Measurements from ENCODE around the gene KHSRP. TPM values are rescaled to one million over a fixed set of nuclear protein-coding genes. Genes with fewer than 3 reads are reported as not detected.

Gene KHSRP
- total and polyA plus RNA-seq, 2 donors (not counting 1 experiment from before 2014, with no cell fraction given) = 79.6 to 205 TPM

DNA sequence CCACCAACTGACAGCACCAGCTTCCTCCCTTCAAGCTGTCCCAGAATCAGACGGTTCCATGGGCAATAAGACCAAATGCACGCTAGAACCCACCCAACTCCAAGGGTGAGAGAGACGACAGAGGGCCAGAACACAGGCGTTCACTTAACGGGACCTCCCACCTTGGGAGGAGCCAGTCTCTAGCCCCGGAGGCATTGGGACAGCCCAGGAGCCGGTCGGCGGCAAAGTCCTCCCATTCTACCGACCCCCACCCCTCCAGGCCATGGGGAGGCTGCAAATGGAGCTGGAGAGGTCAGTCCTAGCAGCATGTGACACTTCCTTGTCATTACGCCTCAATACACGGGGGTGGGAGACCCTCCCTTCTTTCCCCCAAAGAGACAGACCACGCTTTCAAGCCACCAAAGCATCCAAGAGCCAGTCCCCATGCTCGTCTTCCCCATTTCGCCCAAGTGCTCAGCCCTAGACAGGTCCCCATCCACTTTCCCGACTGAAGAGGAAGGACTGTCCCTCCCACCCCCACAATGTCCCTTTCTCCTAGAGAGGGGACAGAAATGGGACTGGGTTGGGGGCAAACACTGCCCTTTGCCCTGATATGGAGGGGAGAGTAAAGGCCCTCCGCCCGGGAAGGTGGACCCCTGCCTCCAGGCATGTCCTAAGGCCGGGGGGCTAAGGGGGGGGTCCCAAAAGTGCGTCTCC, 964 bp downstream of the KHSRP start:
- Histone ChIP-seq H3K79me2 (ENCODE audit: control insufficient read depth, insufficient read depth, low read length) (peaks cover 42% of the 10 kb centered on the region), H3K9me3 (ENCODE audit: control extremely low read depth in 1 of 3, control insufficient read depth in 2 of 3, insufficient read depth in 1 of 3, low read length in 2 of 3) (peaks cover 0 to 13% (median 0%) of the 10 kb centered on the region in 3 donors), H3K4me1 (ENCODE audit: control insufficient read depth in 2 of 2, insufficient read depth in 2 of 2, low read length in 2 of 2) (peaks cover 26 to 31% of the 10 kb centered on the region in 2 donors), H3K4me3 (ENCODE audit: control extremely low read depth in 1 of 5, extremely low read depth in 1 of 5, insufficient read depth in 1 of 5, low read depth in 2 of 5, low read length in 4 of 5) (peak overlapping the region; percentile 62 to 67 (median 66)), H3K9ac (ENCODE audit: low read length) (peak overlapping the region; percentile 84), H3K36me3 (replicated peaks in 1 of 2; ENCODE audit: control extremely low read depth in 1 of 2, control insufficient read depth in 1 of 2, extremely low read depth in 1 of 2, insufficient read depth in 2 of 2, low read length in 1 of 2) (peaks cover 0 to 39% of the 10 kb centered on the region in 2 experiments), H3K27ac (ENCODE audit: low read length in 2 of 2) (peak overlapping the region in 1 of 2 donors; percentile 75), H4K20me1 (ENCODE audit: control insufficient read depth, insufficient read depth, low read length, poor library complexity, severe bottlenecking) (peaks cover 55% of the 10 kb centered on the region), H3K27me3 (replicated peaks in 1 of 4; ENCODE audit: control extremely low read depth in 1 of 4, control insufficient read depth in 3 of 4, insufficient read depth in 4 of 4, low read length in 3 of 4) (no peaks in the 10 kb centered on the region), H3K4me2 (replicated peaks; ENCODE audit: low read depth, low read length, poor library complexity, severe bottlenecking) (peak overlapping the region; percentile 98), H2AFZ (ENCODE audit: insufficient read depth, low read depth, low read length, poor library complexity, severe bottlenecking) (no peak overlapping the region)
- Mint-ChIP-seq H3K27ac (peak overlapping the region; percentile 76), H3K9me3 (ENCODE audit: insufficient read depth) (no peaks in the 10 kb centered on the region), H3K4me3 (peak overlapping the region; percentile 90), H3K27me3 (no peaks in the 10 kb centered on the region), H3K4me1 (peaks cover 35% of the 10 kb centered on the region)
- ChIA-PET CTCF (no interaction called here), POLR2A (interaction anchor here (2.9 kb wide), 1 partner anchor 51 kb away, joined by 12 read pairs; the partner anchor contains the start of gene ALKBH7)
- intact Hi-C loops (cut with micrococcal nuclease) = loop anchor here (2.0 kb wide), 2 partner anchors 79 to 313 kb away; partner anchors contain the start of genes RFX2 and TUBB4A
- WGBS (ENCODE audit: insufficient coverage) = 2% methylated on average over 17 of the region's 20 CpGs
- DNase-seq (peak; percentile 55), ATAC-seq (ENCODE audit: low read depth) (no peak)
- TF ChIP-seq, protein P1, sequence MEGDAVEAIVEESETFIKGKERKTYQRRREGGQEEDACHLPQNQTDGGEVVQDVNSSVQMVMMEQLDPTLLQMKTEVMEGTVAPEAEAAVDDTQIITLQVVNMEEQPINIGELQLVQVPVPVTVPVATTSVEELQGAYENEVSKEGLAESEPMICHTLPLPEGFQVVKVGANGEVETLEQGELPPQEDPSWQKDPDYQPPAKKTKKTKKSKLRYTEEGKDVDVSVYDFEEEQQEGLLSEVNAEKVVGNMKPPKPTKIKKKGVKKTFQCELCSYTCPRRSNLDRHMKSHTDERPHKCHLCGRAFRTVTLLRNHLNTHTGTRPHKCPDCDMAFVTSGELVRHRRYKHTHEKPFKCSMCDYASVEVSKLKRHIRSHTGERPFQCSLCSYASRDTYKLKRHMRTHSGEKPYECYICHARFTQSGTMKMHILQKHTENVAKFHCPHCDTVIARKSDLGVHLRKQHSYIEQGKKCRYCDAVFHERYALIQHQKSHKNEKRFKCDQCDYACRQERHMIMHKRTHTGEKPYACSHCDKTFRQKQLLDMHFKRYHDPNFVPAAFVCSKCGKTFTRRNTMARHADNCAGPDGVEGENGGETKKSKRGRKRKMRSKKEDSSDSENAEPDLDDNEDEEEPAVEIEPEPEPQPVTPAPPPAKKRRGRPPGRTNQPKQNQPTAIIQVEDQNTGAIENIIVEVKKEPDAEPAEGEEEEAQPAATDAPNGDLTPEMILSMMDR (IDR thresholded peaks at IDR 0.05) = no peak
- no peak for TF ChIP-seq EZH2 (IDR thresholded peaks at IDR 0.05; ENCODE audit: borderline replicate concordance, insufficient read depth, low read depth, low read length, poor library complexity, severe bottlenecking)
